Heart left ventricle (tissue), 16 donors: Measurements from ENCODE around the gene IQCN. TPM values are rescaled to one million over a fixed set of nuclear protein-coding genes. Genes with fewer than 3 reads are reported as not detected.

ENCODE experiments used
- ATAC-seq, 4 donors: fragments of 200-7000 bp; cut with Tn5 transposase; one replicate each; pipeline ENCODE4 v1.9.1; 2020 to 2022; ENCODE audit warnings: moderate library complexity in 4 of 4, mild to moderate bottlenecking in 3 of 4, moderate number of reproducible peaks in 1 of 4
- DNase-seq, 5 donors: peaks; one replicate each; pipeline ENCODE4 v3.0.0-alpha.2; 2020
- H3K27ac ChIP-seq, 12 donors: fragments of 200-600 bp; sonication (generic) in 4 of 12; one replicate each; pipeline versions ENCODE4 v1.5.0 to v1.8.0; 2016 to 2022; ENCODE audit warnings: mild to moderate bottlenecking in 2 of 12
- H3K27me3 ChIP-seq, 9 donors: fragments of 200-600 bp; sonication (generic) in 2 of 9; one replicate each; pipeline versions ENCODE4 v1.5.1 to v1.8.0; 2016 to 2022; ENCODE audit warnings: mild to moderate bottlenecking in 3 of 9
- H3K36me3 ChIP-seq, 9 donors: fragments of 200-600 bp; sonication (generic) in 2 of 9; one replicate each; pipeline versions ENCODE4 v1.5.0 to v1.8.0; 2018 to 2022; ENCODE audit warnings: mild to moderate bottlenecking in 2 of 9
- H3K4me1 ChIP-seq, 12 donors: fragments of 200-600 bp; sonication (generic) in 4 of 12; one replicate each; pipeline versions ENCODE4 v1.5.0 to v1.8.0; 2016 to 2022; ENCODE audit warnings: mild to moderate bottlenecking in 3 of 12
- H3K4me3 ChIP-seq, 12 donors: fragments of 200-600 bp; sonication (generic) in 4 of 12; one replicate each; pipeline versions ENCODE4 v1.5.0 to v1.8.0; 2017 to 2022; ENCODE audit warnings: mild to moderate bottlenecking in 9 of 12, moderate library complexity in 4 of 12
- H3K9me3 ChIP-seq, 12 donors: fragments of 200-600 bp; sonication (generic) in 4 of 12; one replicate each; pipeline versions ENCODE4 v1.5.0 to v1.8.0; 2016 to 2022; ENCODE audit warnings: mild to moderate bottlenecking in 1 of 12
- POLR2A ChIP-seq, 2 donors: fragments of 450-650 bp; IDR thresholded peaks; one replicate each; pipeline ENCODE4 v1.6.1; 2017; ENCODE audit warnings: antibody characterized with exemption in 2 of 2, mild to moderate bottlenecking in 2 of 2, moderate library complexity in 2 of 2
- WGBS, 4 donors: extraction: QIAGEN DNeasy Blood & Tissue Kit in 2 of 4; methylation state at CpG; one replicate each; pipeline versions ENCODE4 v1.1.5 to v1.1.7; 2013 to 2018; 5-methylcytosine and 5-hydroxymethylcytosine counted together
- intact Hi-C, 10 donors: fragments of 100-400 bp; cut with DNase I; formaldehyde crosslinking; loops; one replicate each; pipeline versions ENCODE4 v1.11.1 to v1.14.2; 2022
- polyA plus RNA-seq, 2 donors: library from polyadenylated mRNA; stranded (reverse); fragments of 200-250 nt; gene quantifications; one replicate each; pipeline ENCODE4 v1.2.3, GENCODE V29; 2013
- total RNA-seq, 9 donors: library from RNA; depleted of rRNA in 2 of 9; stranded (reverse); fragments of >200 nt in 2 of 9; fragmentation: NEBNext Ultra II Directional in 3 of 9; extraction: Animal tissue kit (Norgen Biotek cat#: 25700) in 3 of 9; gene quantifications; one replicate each; pipeline versions ENCODE4 v1.1.0 to v1.2.4, GENCODE V29; 2016 to 2023
- TF ChIP-seq, protein P1 (sequence below), 12 donors: fragments of 200-600 bp; sonication (generic) in 4 of 12; IDR thresholded peaks; one replicate each; pipeline versions ENCODE4 v1.5.0 to v1.8.0; 2018 to 2022; ENCODE audit warnings: antibody characterized with exemption in 12 of 12, mild to moderate bottlenecking in 5 of 12
- donor health status: ischemic (EF 13 %, LVEDD 7.1; RV severe dilation, severe dysfunction).
- donor health status: healthy with polysubstance abuse.
- donor health status: DM: no; HTN: yes; CAD: no.
- donor health status: DM: no; HTN: no; CAD: no.
- donor health status: ischemic (EF 25% LVEDD 6.9; RV normal size, moderate dysfunction).
- donor health status: ischemic (EF 25% LVEDD 5.7; RV mildly dilated, moderate dysfunction).
- donor health status: healthy.
- donor health status: DM: yes; HTN: yes; CAD: no.
- donor health status: ischemic (EF 35%, LVEDD 5.7; RV mildly dilated, moderate dysfunction).
- donor health status: nonischemic (EF 11% LVEDD 7.7; RV severe dilation, severe dysfunction).
- donor health status: DM: yes; HTN: yes; CAD: no.
- donor health status: PGD.
- donor health status: ischemic (EF 29% LVEDD 5.4; RV normal size, mild dysfunction).
- donor health status: nonischemic (EF 23%, LVEDD 6.1; RV moderate dilation, normal function).

Gene IQCN
- total and polyA plus RNA-seq, 11 donors = 0.24 to 2.8 (median 0.75) TPM

GRCh38 chr19:18317961-18318800, 43.9 kb upstream of the IQCN start:
- Histone ChIP-seq H3K27me3 (no peaks in the 10 kb centered on the region), H3K4me3 (peak overlapping the region in 3 of 12 donors; percentile 15 to 24 (median 18)), H3K4me1 (peaks cover 2 to 55% (median 40%) of the 10 kb centered on the region in 12 donors), H3K9me3 (no peaks in the 10 kb centered on the region), H3K27ac (peak overlapping the region; percentile 64 to 96 (median 78)), H3K36me3 (peaks cover 0 to 22% (median 5%) of the 10 kb centered on the region in 9 donors)
- WGBS, 4 donors = 53 to 56% (median 55%) methylated on average over 8 to 18 of the region's 18 CpGs
- DNase-seq (peak in 4 of 5 donors; percentile 58 to 67 (median 60)), ATAC-seq (peak in 3 of 4 donors; percentile 1 to 35 (median 18))
- intact Hi-C loops = no loop called here
- TF ChIP-seq POLR2A (IDR thresholded peaks at IDR 0.05) = peak in 1 of 2 donors; percentile 15
- TF ChIP-seq, protein P1, sequence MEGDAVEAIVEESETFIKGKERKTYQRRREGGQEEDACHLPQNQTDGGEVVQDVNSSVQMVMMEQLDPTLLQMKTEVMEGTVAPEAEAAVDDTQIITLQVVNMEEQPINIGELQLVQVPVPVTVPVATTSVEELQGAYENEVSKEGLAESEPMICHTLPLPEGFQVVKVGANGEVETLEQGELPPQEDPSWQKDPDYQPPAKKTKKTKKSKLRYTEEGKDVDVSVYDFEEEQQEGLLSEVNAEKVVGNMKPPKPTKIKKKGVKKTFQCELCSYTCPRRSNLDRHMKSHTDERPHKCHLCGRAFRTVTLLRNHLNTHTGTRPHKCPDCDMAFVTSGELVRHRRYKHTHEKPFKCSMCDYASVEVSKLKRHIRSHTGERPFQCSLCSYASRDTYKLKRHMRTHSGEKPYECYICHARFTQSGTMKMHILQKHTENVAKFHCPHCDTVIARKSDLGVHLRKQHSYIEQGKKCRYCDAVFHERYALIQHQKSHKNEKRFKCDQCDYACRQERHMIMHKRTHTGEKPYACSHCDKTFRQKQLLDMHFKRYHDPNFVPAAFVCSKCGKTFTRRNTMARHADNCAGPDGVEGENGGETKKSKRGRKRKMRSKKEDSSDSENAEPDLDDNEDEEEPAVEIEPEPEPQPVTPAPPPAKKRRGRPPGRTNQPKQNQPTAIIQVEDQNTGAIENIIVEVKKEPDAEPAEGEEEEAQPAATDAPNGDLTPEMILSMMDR (IDR thresholded peaks at IDR 0.05) = no peak

DNA sequence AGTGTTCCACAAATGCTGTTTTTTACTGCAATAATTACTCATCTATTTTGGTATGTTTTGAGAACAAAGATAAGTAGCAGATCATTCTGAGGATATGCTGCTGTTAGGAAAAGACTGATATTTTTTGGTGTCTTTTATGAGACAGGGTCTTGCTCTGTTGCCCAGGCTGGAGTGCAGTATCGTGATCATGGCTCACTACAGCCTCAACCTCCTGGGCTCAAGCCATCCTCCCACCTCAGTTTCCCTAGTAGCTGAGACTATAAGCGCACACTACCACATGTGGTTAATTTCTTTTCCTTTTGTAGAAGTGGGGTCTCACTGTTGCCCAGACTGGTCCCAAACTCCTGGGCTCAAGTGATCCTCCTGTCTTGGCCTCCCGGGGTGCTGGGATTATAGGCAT, 39.1 kb upstream of the IQCN start:
- WGBS, 4 donors = 92 to 100% (median 95%) methylated on average over 3 of the region's 3 CpGs
- Histone ChIP-seq H3K4me3 (no peak overlapping the region), H3K36me3 (peaks cover 0 to 68% (median 19%) of the 10 kb centered on the region in 9 donors), H3K4me1 (peaks cover 0 to 13% (median 8%) of the 10 kb centered on the region in 12 donors), H3K27ac (no peak overlapping the region), H3K27me3 (no peaks in the 10 kb centered on the region), H3K9me3 (no peaks in the 10 kb centered on the region)
- no peak for TF ChIP-seq POLR2A (IDR thresholded peaks at IDR 0.05)
- TF ChIP-seq, protein P1 (IDR thresholded peaks at IDR 0.05) = no peak
- DNase-seq (no peak), ATAC-seq (no peak)
- intact Hi-C loops = no loop called here

DNA sequence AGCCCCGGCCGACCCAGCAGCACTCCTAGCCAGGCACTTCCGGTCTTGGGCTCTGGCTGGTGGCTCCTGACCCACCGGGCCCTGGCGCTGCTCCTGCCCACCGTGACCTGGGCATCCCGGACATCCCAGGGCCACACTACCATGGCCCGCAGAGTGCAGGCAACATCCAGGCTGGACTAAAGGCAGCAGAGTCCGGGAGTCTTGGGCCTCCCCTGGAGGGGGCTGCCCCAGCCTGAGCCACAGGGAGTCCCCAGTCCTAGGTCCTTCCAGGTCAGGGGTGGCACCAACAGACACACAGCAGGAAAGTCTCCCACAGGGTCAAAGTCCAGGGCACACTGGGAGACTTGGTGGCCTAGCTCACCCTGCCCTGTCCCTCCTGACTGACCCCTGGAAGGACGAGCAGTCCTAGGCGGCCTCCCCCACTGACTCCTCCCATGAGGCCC, 37.9 kb upstream of the IQCN start:
- DNase-seq (no peak), ATAC-seq (no peak)
- no peak for TF ChIP-seq POLR2A (IDR thresholded peaks at IDR 0.05)
- TF ChIP-seq, protein P1 (IDR thresholded peaks at IDR 0.05) = no peak
- Histone ChIP-seq H3K27ac (no peak overlapping the region), H3K9me3 (no peaks in the 10 kb centered on the region), H3K27me3 (no peaks in the 10 kb centered on the region), H3K36me3 (peaks cover 0 to 77% (median 20%) of the 10 kb centered on the region in 9 donors), H3K4me1 (peaks cover 0 to 13% (median 0%) of the 10 kb centered on the region in 12 donors), H3K4me3 (no peak overlapping the region)
- intact Hi-C loops = no loop called here
- WGBS, 4 donors = 89 to 92% (median 91%) methylated on average over 8 to 11 of the region's 11 CpGs

GRCh38 chr19:18311502-18312091, 37.3 kb upstream of the IQCN start:
- Histone ChIP-seq H3K4me3 (no peak overlapping the region), H3K27me3 (no peaks in the 10 kb centered on the region), H3K4me1 (peaks cover 0 to 16% (median 0%) of the 10 kb centered on the region in 12 donors), H3K9me3 (no peaks in the 10 kb centered on the region), H3K27ac (no peak overlapping the region), H3K36me3 (peaks cover 0 to 82% (median 20%) of the 10 kb centered on the region in 9 donors)
- ATAC-seq (no peak), DNase-seq (no peak)
- intact Hi-C loops = no loop called here
- TF ChIP-seq, protein P1 (IDR thresholded peaks at IDR 0.05) = no peak
- 83 to 88% (median 84%) methylated on average over 6 to 22 of the region's 22 CpGs for WGBS, 4 donors
